CD4-positive, alpha-beta T cell treated with Interleukin-15 for 1 hour (primary cell): ENCODE data around the gene BPIFA2.
"Not testable (repeated sequence)": the region's sequence is repeated elsewhere in the genome, so short reads cannot be mapped to it uniquely, and the experiment has no call there.

ENCODE experiments used
- DNase-seq: peaks from one replicate; pipeline ENCODE4 v3.0.0-alpha.2; 2020

BPIFA2 gene, protein sequence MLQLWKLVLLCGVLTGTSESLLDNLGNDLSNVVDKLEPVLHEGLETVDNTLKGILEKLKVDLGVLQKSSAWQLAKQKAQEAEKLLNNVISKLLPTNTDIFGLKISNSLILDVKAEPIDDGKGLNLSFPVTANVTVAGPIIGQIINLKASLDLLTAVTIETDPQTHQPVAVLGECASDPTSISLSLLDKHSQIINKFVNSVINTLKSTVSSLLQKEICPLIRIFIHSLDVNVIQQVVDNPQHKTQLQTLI

GRCh38 chr20:33167859-33168258 is at the start of gene BPIFA2:
Gene BPIFA2 (plus strand): TSS chr20:33168159. CDS start chr20:33169146, 987 bp downstream.
- no peak for DNase-seq

DNA sequence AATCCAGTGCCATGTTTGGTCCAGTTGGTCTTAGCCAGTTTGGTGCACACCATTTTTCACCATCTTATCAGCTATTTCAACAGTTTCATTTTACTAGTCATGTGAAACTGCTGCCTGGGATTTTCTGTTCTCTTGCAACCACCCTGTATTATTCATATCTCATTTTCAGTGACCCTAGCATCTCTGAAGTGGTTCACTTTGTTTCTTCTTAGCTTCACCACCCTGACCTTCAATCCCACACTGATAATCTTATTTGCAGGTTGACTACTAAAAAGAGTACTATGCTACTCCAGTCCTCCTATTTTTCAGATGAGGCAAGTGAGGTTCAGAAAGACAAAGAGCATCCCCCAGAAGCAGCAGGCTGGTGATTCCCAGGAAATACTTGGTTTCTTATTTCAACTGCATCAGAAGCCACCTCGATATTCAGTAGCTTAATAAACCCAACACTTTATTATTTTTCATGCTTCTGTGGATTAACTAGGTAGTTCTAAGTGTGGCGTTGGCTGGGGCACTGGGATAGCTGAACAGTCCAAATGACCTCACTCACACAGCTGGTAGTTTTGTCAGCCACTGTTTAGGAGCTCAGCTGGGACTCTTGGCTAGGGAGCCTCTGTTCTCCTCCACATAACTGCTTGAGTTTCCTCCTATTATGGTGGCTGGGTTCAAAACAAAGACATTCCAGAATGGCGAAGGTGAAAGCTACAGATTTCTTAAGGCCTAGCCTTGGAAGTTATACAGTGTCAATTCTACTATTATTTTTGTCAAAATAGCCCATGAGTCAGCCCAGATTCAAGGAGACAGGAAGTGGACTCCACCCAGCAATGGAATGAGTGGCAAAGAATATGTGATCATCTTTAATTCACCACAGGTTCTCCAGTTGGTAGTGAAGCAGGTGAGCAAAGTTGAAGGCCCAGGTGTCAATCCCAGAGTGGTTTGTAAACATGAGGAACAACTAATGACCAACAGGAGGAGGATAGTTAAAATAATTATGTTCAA is 47.9 kb upstream of the BPIFA2 start:
- DNase-seq = no peak

DNA sequence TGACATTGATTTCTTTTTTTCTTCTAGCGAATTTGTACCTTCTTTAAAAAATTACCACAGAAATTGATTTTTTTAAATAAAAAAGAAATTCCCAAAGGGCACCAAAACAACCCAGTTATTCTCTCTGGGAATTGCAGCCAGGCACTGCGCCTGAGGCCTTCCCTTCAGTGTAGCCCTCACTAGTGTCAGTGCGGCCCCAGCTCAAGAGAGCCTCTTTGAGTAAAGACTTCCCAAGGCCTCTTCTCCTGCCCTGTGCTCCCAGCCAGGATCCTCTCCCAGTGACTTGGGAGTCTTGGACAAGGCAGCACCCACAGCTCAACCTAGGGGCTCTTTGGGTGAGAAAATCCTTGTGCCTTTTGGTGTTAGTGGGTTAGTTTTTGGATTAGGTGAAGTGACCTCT is 47.0 kb upstream of the BPIFA2 start:
- no peak for DNase-seq

DNA sequence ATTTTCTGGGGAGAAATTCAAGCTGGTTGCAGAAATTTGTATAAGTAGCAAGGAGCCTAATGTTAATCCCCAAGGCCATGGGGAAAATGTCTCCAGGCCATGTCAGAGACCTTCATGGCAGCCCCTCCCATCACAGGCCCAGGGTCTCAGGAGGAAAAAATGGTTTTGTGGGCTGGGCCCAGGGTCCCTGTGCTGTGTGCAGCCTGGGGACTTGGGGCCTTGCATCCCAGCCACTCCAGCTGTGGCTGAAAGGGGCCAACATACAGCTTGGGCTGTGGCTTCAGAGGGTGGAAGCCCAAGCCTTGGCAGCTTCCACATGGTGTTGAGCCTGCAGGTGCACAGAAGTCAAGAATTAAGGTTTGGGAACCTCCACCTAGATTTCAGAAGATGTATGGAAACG is 45.7 kb upstream of the BPIFA2 start:
- DNase-seq = not testable (repeated sequence)

DNA sequence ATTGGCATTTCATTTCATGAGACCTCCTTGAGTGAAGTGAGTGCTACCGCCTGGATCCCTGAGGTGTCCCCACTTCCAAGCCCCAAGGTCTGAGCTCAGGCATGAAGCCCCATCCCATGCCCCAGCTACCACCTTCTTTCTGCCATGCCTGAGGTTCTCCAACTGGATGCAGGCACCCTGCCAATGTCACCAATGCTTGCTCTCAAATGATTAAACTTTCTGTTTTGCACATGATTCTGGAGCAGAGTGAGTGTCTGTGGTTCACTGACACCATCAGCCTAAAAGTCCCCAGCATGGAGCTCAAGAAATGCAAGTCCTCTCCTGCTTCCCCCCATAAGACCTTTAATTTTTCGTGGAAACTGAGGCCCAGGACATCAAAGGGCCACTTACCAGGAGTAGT is 43.7 kb upstream of the BPIFA2 start:
- no peak for DNase-seq

GRCh38 chr20:33124994-33125393 is 43.0 kb upstream of the BPIFA2 start:
- DNase-seq = no peak

DNA sequence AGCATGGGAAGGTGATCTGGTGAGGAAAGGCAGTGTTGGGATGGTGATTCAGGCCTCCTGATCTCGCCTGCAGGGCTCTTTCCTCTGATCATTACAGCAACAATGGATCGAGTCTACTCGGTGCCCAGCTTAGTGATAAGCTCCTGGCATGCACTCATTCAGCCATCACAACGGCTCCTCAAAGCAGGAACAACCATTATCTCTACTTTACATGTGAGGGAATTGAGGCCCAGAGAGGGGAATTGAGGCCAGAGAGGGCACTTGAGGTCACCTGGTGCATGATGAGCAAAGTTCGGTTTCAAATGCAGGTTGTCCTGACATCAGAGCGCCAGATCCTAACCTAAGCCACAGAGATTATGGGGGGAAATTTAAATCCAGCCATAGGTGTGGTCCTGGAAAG is 42.0 kb upstream of the BPIFA2 start:
- DNase-seq = no peak

- no peak for DNase-seq
Measured at GRCh38 chr20:33127422-33128097, 40.4 kb upstream of the BPIFA2 start.

DNA sequence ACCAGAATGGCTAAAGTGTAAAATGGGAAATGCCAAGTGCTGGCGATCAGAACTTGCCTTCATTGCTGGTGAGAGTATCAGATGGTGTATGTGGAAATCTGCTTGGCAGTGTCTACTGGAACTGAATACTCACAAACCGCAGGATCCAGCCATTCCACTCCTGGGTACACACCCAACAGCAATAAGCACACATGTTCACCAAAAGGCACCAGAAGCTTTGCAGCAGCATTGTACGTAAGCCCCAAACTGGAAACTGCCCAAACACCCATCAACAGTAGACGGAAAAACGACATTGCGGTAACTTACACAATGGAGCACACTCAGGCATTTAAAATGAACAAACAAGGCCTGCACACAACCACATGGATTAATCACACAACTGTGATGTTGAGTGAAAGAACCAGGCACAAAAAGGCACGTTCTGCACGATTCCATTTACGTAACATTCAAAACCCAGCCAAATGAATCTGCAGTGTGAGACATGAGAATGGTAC is 37.3 kb upstream of the BPIFA2 start:
- DNase-seq = no peak

GRCh38 chr20:33131949-33132473 is 35.9 kb upstream of the BPIFA2 start:
- DNase-seq = no peak

GRCh38 chr20:33132513-33133372 is 35.2 kb upstream of the BPIFA2 start:
- DNase-seq = no peak

- no peak for DNase-seq
Measured at GRCh38 chr20:33133373-33133941, 34.5 kb upstream of the BPIFA2 start.

- no peak for DNase-seq
Measured at GRCh38 chr20:33137195-33137594, 30.8 kb upstream of the BPIFA2 start.

GRCh38 chr20:33139467-33139866 is 28.5 kb upstream of the BPIFA2 start:
- no peak for DNase-seq

DNA sequence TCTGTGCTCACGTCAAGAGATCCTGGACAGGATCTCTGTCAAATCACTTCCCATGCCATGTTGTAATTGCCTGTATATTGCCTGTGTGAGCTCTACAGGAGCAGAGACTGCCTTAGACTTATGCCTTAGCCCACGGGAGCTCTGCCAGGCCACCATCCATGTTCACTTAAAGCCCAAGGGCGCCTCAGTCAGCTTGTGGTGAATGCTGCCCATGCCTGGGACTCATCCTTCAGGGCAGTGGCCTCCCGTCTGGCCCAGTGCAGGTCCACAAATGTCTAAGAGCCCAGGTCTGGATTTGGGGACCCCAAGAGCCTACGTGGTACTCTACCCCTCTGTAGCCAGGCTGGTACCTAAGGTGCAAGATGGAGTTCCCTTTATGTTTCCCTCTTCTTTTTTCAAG is 22.4 kb upstream of the BPIFA2 start:
- DNase-seq = no peak

- DNase-seq = no peak
Measured at GRCh38 chr20:33147299-33147698, 20.7 kb upstream of the BPIFA2 start.

DNA sequence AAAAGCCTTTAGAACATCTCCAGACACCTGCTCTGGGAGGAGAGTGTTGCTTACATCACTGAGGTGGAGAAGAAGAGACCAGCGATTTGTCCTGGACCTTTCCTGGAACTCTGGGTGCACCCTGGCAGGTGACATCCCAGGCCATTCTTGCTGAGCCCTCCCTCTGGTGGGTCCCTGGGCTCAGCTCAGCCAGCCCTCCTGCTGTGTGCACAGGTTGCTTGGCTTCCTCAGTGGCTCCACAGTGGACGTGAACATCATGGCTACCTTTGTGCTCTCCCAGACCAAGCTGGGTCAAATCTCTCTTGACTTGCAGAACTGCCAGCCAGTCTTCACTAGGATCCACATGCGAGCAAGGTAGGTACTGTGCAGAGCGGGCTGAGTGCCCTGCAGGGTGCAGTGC is 19.9 kb upstream of the BPIFA2 start:
- DNase-seq = no peak

- no peak for DNase-seq
Measured at GRCh38 chr20:33154252-33154651, 13.7 kb upstream of the BPIFA2 start.

GRCh38 chr20:33158637-33159385 is 9.1 kb upstream of the BPIFA2 start:
- DNase-seq = no peak

DNA sequence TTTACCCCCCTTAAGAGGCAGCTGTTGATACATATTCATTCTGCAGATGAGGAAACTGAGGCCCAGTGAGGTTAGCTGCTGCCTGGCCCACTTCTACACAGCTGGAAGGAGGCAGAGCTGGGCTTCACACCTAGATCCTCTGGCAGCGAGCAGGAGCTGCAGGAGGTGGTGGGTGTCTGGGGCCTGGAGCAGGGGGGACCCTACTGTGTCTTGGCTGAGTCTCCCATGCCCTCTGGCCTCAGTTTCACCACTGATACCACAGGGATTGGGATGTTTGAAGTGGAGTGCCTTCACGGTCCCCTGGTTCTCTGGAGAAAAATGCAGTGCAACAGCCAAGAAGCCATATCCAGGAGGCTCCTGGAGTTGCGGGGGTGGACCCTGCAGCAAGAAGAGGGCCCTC is 8.2 kb upstream of the BPIFA2 start:
- no peak for DNase-seq

DNA sequence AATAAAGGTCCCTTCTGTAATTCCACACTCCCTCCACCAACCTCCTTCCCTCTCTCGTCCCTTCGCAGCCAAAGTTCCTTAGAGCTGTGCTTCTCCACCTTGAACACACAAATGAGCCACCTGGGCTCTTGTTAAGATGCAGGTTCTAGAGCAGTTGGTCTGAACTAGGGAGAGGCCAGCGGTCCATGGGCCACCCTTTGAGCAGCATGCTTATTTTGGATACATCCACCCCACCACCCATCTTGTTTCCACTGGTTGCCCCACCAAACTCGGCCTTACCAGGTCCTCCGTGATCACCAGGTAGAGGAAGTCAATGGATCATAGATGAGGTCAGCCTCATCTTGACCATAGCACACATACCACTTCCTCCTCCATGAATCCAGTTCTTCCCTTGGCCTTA is 7.3 kb upstream of the BPIFA2 start:
- DNase-seq = no peak
